CD4-positive, alpha-beta T cell treated with Interleukin-15 for 1 hour (primary cell): ENCODE measurements around the gene TMA7B.
A peak's percentile ranks its signal among the peaks of the same experiment; 100 is the strongest.

Experiments used
- DNase-seq: peaks from one replicate; pipeline ENCODE4 v3.0.0-alpha.2; 2020

Gene TMA7B

GRCh38 chr22:39933741-39934140 is 26.5 kb upstream of the TMA7B start:
- DNase-seq: no peak

GRCh38 chr22:39935116-39935515 is 25.1 kb upstream of the TMA7B start:
- no peak for DNase-seq

- DNase-seq: no peak
Measured at GRCh38 chr22:39935612-39936011, 24.6 kb upstream of the TMA7B start.

GRCh38 chr22:39936523-39937145 is 23.6 kb upstream of the TMA7B start:
- no peak for DNase-seq

- peak; percentile 34 for DNase-seq
Measured at GRCh38 chr22:39937906-39938305, 22.3 kb upstream of the TMA7B start.

- DNase-seq: no peak
Measured at GRCh38 chr22:39938509-39939111, 21.6 kb upstream of the TMA7B start.

- no peak for DNase-seq
Measured at GRCh38 chr22:39939830-39940229, 20.4 kb upstream of the TMA7B start.

- no peak for DNase-seq
Measured at GRCh38 chr22:39940757-39941305, 19.4 kb upstream of the TMA7B start.

- DNase-seq: no peak
Measured at GRCh38 chr22:39941601-39942000, 18.6 kb upstream of the TMA7B start.

GRCh38 chr22:39942439-39943230 is 17.6 kb upstream of the TMA7B start:
- DNase-seq: no peak

- DNase-seq: peak; percentile 39
Measured at GRCh38 chr22:39943337-39943736, 16.9 kb upstream of the TMA7B start.

- no peak for DNase-seq
Measured at GRCh38 chr22:39943953-39944872, 16.0 kb upstream of the TMA7B start.

- no peak for DNase-seq
Measured at GRCh38 chr22:39946126-39946502, 14.1 kb upstream of the TMA7B start.

GRCh38 chr22:39946503-39947219 is 13.5 kb upstream of the TMA7B start:
- DNase-seq: no peak

- no peak for DNase-seq
Measured at GRCh38 chr22:39947220-39948216, 12.7 kb upstream of the TMA7B start.

- DNase-seq: no peak
Measured at GRCh38 chr22:39949964-39950737, 10.0 kb upstream of the TMA7B start.

- DNase-seq: peak; percentile 22
Measured at GRCh38 chr22:39951603-39952293, 8.4 kb upstream of the TMA7B start.

- DNase-seq: no peak
Measured at GRCh38 chr22:39952347-39952746, 7.8 kb upstream of the TMA7B start.

GRCh38 chr22:39953101-39953500 is 7.1 kb upstream of the TMA7B start:
- no peak for DNase-seq
